ENCODE measurements around the gene ARV1. TPM values are rescaled to one million over a fixed set of nuclear protein-coding genes. Genes with fewer than 3 reads are reported as not detected.
"Not testable (repeated sequence)": the region's sequence is repeated elsewhere in the genome, so short reads cannot be mapped to it uniquely, and the experiment has no call there.

ARV1 gene
- total RNA-seq, 1 donor = 20.3 TPM

GRCh38 chr1:231027136-231027925, 48.4 kb downstream of the ARV1 start:
- no peaks in the 10 kb centered on the region for H3K9me3 ChIP-seq (ENCODE audit: low read depth, low read length)
- H3K27me3 ChIP-seq (ENCODE audit: insufficient read depth, low read length) = no peaks in the 10 kb centered on the region
- H3K4me2 ChIP-seq (ENCODE audit: insufficient read depth, low read length) = no peak overlapping the region
- H4K20me1 ChIP-seq (ENCODE audit: insufficient read depth, low read length) = no peaks in the 10 kb centered on the region
- no peak overlapping the region for H3K27ac ChIP-seq (ENCODE audit: low read depth, low read length)
- no peak for DNase-seq (ENCODE audit: insufficient read length, low spot score, missing footprints)
- no peak overlapping the region for H3K4me3 ChIP-seq (ENCODE audit: insufficient read depth, low read length)
- H3K79me2 ChIP-seq (ENCODE audit: insufficient read depth, low read length) = no peaks in the 10 kb centered on the region
- no peak for TF ChIP-seq CTCF (IDR thresholded peaks at IDR 0.05; ENCODE audit: extremely low read depth, low read depth, low read length)
- H3K36me3 ChIP-seq (ENCODE audit: insufficient read depth, low read length) = no peaks in the 10 kb centered on the region
- H3K4me1 ChIP-seq (ENCODE audit: insufficient read depth, low read length) = no peaks in the 10 kb centered on the region
- no peak overlapping the region for H2AFZ ChIP-seq (ENCODE audit: low read length)

- Histone ChIP-seq H3K27ac (ENCODE audit: low read depth, low read length) (no peak overlapping the region), H3K36me3 (ENCODE audit: insufficient read depth, low read length) (no peaks in the 10 kb centered on the region), H3K4me1 (ENCODE audit: insufficient read depth, low read length) (no peaks in the 10 kb centered on the region), H3K9me3 (ENCODE audit: low read depth, low read length) (no peaks in the 10 kb centered on the region), H3K4me3 (ENCODE audit: insufficient read depth, low read length) (no peak overlapping the region), H4K20me1 (ENCODE audit: insufficient read depth, low read length) (no peaks in the 10 kb centered on the region), H3K79me2 (ENCODE audit: insufficient read depth, low read length) (no peaks in the 10 kb centered on the region), H2AFZ (ENCODE audit: low read length) (peak overlapping the region; percentile 41), H3K4me2 (ENCODE audit: insufficient read depth, low read length) (no peak overlapping the region), H3K27me3 (ENCODE audit: insufficient read depth, low read length) (no peaks in the 10 kb centered on the region)
- no peak for DNase-seq (ENCODE audit: insufficient read length, low spot score, missing footprints)
- TF ChIP-seq CTCF (IDR thresholded peaks at IDR 0.05; ENCODE audit: extremely low read depth, low read depth, low read length) = no peak
These were observed 49.1 kb downstream of the ARV1 start for GRCh38 chr1:231027971-231028370.

GRCh38 chr1:231028682-231029081, 49.8 kb downstream of the ARV1 start:
- Histone ChIP-seq H3K9me3 (ENCODE audit: low read depth, low read length) (no peaks in the 10 kb centered on the region), H3K27me3 (ENCODE audit: insufficient read depth, low read length) (no peaks in the 10 kb centered on the region), H3K79me2 (ENCODE audit: insufficient read depth, low read length) (no peaks in the 10 kb centered on the region), H4K20me1 (ENCODE audit: insufficient read depth, low read length) (no peaks in the 10 kb centered on the region), H2AFZ (ENCODE audit: low read length) (peak overlapping the region; percentile 36), H3K27ac (ENCODE audit: low read depth, low read length) (no peak overlapping the region), H3K4me1 (ENCODE audit: insufficient read depth, low read length) (no peaks in the 10 kb centered on the region), H3K4me3 (ENCODE audit: insufficient read depth, low read length) (peak overlapping the region; percentile 43), H3K36me3 (ENCODE audit: insufficient read depth, low read length) (no peaks in the 10 kb centered on the region), H3K4me2 (ENCODE audit: insufficient read depth, low read length) (peak overlapping the region; percentile 45)
- TF ChIP-seq CTCF (IDR thresholded peaks at IDR 0.05; ENCODE audit: extremely low read depth, low read depth, low read length) = no peak
- no peak for DNase-seq (ENCODE audit: insufficient read length, low spot score, missing footprints)

- H4K20me1 ChIP-seq (ENCODE audit: insufficient read depth, low read length); H3K4me3 ChIP-seq (ENCODE audit: insufficient read depth, low read length); DNase-seq (ENCODE audit: insufficient read length, low spot score, missing footprints); H3K9me3 ChIP-seq (ENCODE audit: low read depth, low read length); H3K4me2 ChIP-seq (ENCODE audit: insufficient read depth, low read length); H3K36me3 ChIP-seq (ENCODE audit: insufficient read depth, low read length); H2AFZ ChIP-seq (ENCODE audit: low read length); H3K4me1 ChIP-seq (ENCODE audit: insufficient read depth, low read length); H3K27me3 ChIP-seq (ENCODE audit: insufficient read depth, low read length); H3K79me2 ChIP-seq (ENCODE audit: insufficient read depth, low read length); H3K27ac ChIP-seq (ENCODE audit: low read depth, low read length): not testable (repeated sequence)
These were observed 50.4 kb downstream of the ARV1 start for GRCh38 chr1:231029247-231029646.

Data from osteoblast (primary cell).